GM12878 (cell line): Measurements from ENCODE around the gene CTIF. TPM values are rescaled to one million over a fixed set of nuclear protein-coding genes. Genes with fewer than 3 reads are reported as not detected.

Source experiments
- BACH1 ChIP-seq: fragments of 450-650 bp; IDR thresholded peaks from 2 replicates; pipeline ENCODE4 v1.6.1; 2017; ENCODE audit warnings: mild to moderate bottlenecking, borderline replicate concordance
- CBX3 ChIP-seq: fragments of 200-600 bp; sonication (generic); IDR thresholded peaks from 2 replicates; pipeline ENCODE4 v1.6.1; 2016; ENCODE audit warnings: low read depth, borderline replicate concordance
- CBX5 ChIP-seq: sonication (generic); IDR thresholded peaks from 2 replicates; pipeline ENCODE4 v1.6.1; 2016; ENCODE audit warnings: low read depth, moderate library complexity, mild to moderate bottlenecking, inconsistent platforms
- CHD2 ChIP-seq: IDR thresholded peaks from 2 replicates; pipeline ENCODE4 v1.6.1; 2011; ENCODE audit warnings: low read depth, low read length, improper control_type of control experiment, borderline replicate concordance
- CREM ChIP-seq: IDR thresholded peaks from 2 replicates; pipeline ENCODE4 v1.6.1; 2014; ENCODE audit warnings: antibody characterized with exemption, low read depth
- DPF2 ChIP-seq: fragments of 450-650 bp; IDR thresholded peaks from 2 replicates; pipeline ENCODE4 v1.6.1; 2017; ENCODE audit warnings: mild to moderate bottlenecking
- ESRRA ChIP-seq: IDR thresholded peaks from 2 replicates; pipeline ENCODE4 v1.6.1; 2012; ENCODE audit warnings: mild to moderate bottlenecking, low read length, improper control_type of control experiment
- ETV6 ChIP-seq, 2 experiments: fragments of 450-650 bp in 1 of 2; IDR thresholded peaks in 1 of 2; conservative IDR thresholded peaks in 1 of 2; 2 replicates each; pipeline ENCODE4 v1.6.1; 2014; ENCODE audit warnings: antibody characterized with exemption in 1 of 2, borderline replicate concordance in 1 of 2, low read depth in 1 of 2, mild to moderate bottlenecking in 1 of 2, moderate library complexity in 1 of 2
- MTA2 ChIP-seq: fragments of 450-650 bp; IDR thresholded peaks from 2 replicates; pipeline ENCODE4 v1.6.1; 2016; ENCODE audit warnings: low read depth, mild to moderate bottlenecking, moderate library complexity
- MXI1 ChIP-seq: fragments of 150-350 bp; IDR thresholded peaks from 2 replicates; pipeline ENCODE4 v1.6.1; 2011; ENCODE audit warnings: low read depth, mild to moderate bottlenecking, inconsistent platforms, low read length, improper control_type of control experiment
- NBN ChIP-seq: fragments of 450-650 bp; IDR thresholded peaks from 2 replicates; pipeline ENCODE4 v1.6.1; 2016
- NR2C1 ChIP-seq: fragments of 450-650 bp; IDR thresholded peaks from 2 replicates; pipeline ENCODE4 v1.6.1; 2017; ENCODE audit warnings: antibody characterized with exemption, mild to moderate bottlenecking, moderate library complexity
- NR2C2 ChIP-seq: IDR thresholded peaks from 2 replicates; pipeline ENCODE4 v1.6.1; 2011; ENCODE audit warnings: borderline replicate concordance, low read depth; ENCODE audit not compliant: control insufficient read depth, insufficient read length
- RAD21 ChIP-seq: IDR thresholded peaks from 2 replicates; pipeline ENCODE4 v1.6.1; 2011; ENCODE audit warnings: mild to moderate bottlenecking, low read depth, low read length, moderate library complexity; ENCODE audit not compliant: insufficient read depth
- SRF ChIP-seq, 2 experiments: IDR thresholded peaks; 2 replicates each; pipeline ENCODE4 v1.6.1; 2011; ENCODE audit warnings: low read depth in 2 of 2, low read length in 2 of 2, mild to moderate bottlenecking in 1 of 2, moderate library complexity in 1 of 2
- STAT1 ChIP-seq: fragments of 450-650 bp; conservative IDR thresholded peaks from 2 replicates; pipeline ENCODE4 v1.6.1; 2014; ENCODE audit warnings: antibody characterized with exemption, mild to moderate bottlenecking
- TBL1XR1 ChIP-seq: IDR thresholded peaks from 2 replicates; pipeline ENCODE4 v1.6.1; 2012; ENCODE audit warnings: low read depth, low read length, improper control_type of control experiment
- TCF12 ChIP-seq: IDR thresholded peaks from 2 replicates; pipeline ENCODE4 v1.6.1; 2011; ENCODE audit warnings: low read depth, mild to moderate bottlenecking, low read length
- TCF3 ChIP-seq: IDR thresholded peaks from 2 replicates; pipeline ENCODE4 v1.6.1; 2012; ENCODE audit warnings: low read depth, mild to moderate bottlenecking, low read length, borderline replicate concordance; ENCODE audit not compliant: insufficient read depth
- YBX1 ChIP-seq: fragments of 450-650 bp; IDR thresholded peaks from 2 replicates; pipeline ENCODE4 v1.6.1; 2016; ENCODE audit warnings: antibody characterized with exemption
- ZBED1 ChIP-seq: IDR thresholded peaks from 2 replicates; pipeline ENCODE4 v1.6.1; 2016; ENCODE audit warnings: borderline replicate concordance
- polyA plus RNA-seq, 11 experiments: library from polyadenylated mRNA; depleted of rRNA in 4 of 11; unstranded in 6 of 11; stranded (reverse) in 5 of 11; fragments of >200 nt; fragmentation: Nextera tagmentation in 4 of 11; fragmentation: Illumina TruSeq in 1 of 11; extraction: Ambion mirVana in 4 of 11; extraction: Trizol in 1 of 11; gene quantifications; 1 replicate in 1 of 11; 2 replicates in 10 of 11; pipeline versions ENCODE4 v1.2.1 to v1.2.3, GENCODE V29; 2011 to 2016; ENCODE audit warnings: inconsistent platforms in 2 of 11, missing spikeins in 2 of 11, low read depth in 1 of 11
- total RNA-seq, 4 experiments: library from RNA; depleted of rRNA in 3 of 4; stranded (reverse); fragments of >200 nt in 3 of 4; fragmentation: Illumina TruSeq in 1 of 4; extraction: Trizol in 1 of 4; gene quantifications; 2 replicates each; pipeline versions ENCODE4 v1.2.1 to v1.2.3, GENCODE V29; 2013 to 2021
- TF ChIP-seq, protein P1 (sequence below): fragments of 450-650 bp; IDR thresholded peaks from 2 replicates; pipeline ENCODE4 v1.6.1; 2016; ENCODE audit warnings: mild to moderate bottlenecking
- TF ChIP-seq, protein P2 (sequence below): IDR thresholded peaks from 2 replicates; pipeline ENCODE4 v1.6.1; 2011; ENCODE audit warnings: borderline replicate concordance, low read depth, mild to moderate bottlenecking, moderate library complexity, low read length; ENCODE audit not compliant: insufficient read depth, poor library complexity, severe bottlenecking
- TF ChIP-seq, protein P3 (sequence below): fragments of 450-650 bp; IDR thresholded peaks from 2 replicates; pipeline ENCODE4 v1.6.1; 2016; ENCODE audit warnings: mild to moderate bottlenecking, moderate library complexity, borderline replicate concordance

The CTIF gene
- total and polyA plus RNA-seq, 10 of the 15 experiments (the other 5 are each of a cell fraction or from before 2014, with no cell fraction given) = 0.06 to 11.6 (median 2.5) TPM

DNA sequence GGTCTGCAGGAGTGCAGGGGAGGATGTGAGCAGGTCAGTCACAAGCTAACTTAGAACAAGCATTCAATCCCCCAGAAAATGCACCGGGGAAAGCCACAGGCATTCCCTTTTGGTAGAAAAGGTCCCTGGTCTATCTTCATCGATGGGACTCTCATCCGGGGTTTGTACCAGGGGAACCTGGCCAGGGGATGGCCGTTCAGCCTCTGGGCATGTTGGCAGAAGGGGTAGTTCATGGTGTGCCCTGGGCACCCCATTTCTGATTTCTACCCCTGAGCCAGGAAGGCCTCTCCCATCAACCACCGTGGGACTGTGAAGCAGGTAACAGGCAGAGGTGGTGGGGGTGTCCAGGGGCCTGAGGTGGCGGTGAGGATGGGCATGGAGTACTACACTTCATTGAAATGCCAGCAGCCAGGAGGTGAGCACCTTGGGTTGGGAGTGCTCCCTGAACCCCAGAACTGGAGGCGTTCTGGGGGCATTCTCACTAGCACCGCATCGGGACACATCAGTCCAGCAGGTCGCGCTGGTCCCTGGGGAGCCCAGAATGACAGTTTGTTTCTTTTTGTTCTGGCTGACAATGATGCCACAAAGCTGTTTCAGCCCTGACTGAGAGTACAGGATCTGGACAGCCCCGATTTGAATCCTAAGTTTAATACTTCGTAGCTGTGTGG lies 239.6 kb downstream of the CTIF start (continued):
- no peak for TF ChIP-seq ZBED1
- TF ChIP-seq, protein P1, sequence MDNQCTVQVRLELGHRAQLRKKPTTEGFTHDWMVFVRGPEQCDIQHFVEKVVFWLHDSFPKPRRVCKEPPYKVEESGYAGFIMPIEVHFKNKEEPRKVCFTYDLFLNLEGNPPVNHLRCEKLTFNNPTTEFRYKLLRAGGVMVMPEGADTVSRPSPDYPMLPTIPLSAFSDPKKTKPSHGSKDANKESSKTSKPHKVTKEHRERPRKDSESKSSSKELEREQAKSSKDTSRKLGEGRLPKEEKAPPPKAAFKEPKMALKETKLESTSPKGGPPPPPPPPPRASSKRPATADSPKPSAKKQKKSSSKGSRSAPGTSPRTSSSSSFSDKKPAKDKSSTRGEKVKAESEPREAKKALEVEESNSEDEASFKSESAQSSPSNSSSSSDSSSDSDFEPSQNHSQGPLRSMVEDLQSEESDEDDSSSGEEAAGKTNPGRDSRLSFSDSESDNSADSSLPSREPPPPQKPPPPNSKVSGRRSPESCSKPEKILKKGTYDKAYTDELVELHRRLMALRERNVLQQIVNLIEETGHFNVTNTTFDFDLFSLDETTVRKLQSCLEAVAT = no peak; the same call in 1 of the 2 replicates
- peak; percentile 52; the same call in 1 of the 2 replicates for TF ChIP-seq NBN
- TF ChIP-seq ESRRA = no peak
- no peak for TF ChIP-seq TBL1XR1
- TF ChIP-seq YBX1 = no peak
- TF ChIP-seq STAT1 = 0 out of 2 replicates have a peak, but pooled peaks have one; percentile 50
- TF ChIP-seq CREM = no peak
- no peak for TF ChIP-seq SRF (IDR thresholded peaks at IDR 0.05; ENCODE audit: low read depth in 2 of 2, low read length in 2 of 2)
- TF ChIP-seq ETV6 (conservative IDR thresholded peaks at IDR 0.05 in 1 of 2, IDR thresholded peaks at IDR 0.05 in 1 of 2; ENCODE audit: borderline replicate concordance in 1 of 2, low read depth in 1 of 2) = no peak
- TF ChIP-seq CBX5 = no peak
- TF ChIP-seq, protein P2, sequence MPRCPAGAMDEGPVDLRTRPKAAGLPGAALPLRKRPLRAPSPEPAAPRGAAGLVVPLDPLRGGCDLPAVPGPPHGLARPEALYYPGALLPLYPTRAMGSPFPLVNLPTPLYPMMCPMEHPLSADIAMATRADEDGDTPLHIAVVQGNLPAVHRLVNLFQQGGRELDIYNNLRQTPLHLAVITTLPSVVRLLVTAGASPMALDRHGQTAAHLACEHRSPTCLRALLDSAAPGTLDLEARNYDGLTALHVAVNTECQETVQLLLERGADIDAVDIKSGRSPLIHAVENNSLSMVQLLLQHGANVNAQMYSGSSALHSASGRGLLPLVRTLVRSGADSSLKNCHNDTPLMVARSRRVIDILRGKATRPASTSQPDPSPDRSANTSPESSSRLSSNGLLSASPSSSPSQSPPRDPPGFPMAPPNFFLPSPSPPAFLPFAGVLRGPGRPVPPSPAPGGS = no peak
- TF ChIP-seq MXI1 = no peak
- peak; percentile 53 for TF ChIP-seq MTA2
- no peak for TF ChIP-seq NR2C1
- no peak for TF ChIP-seq NR2C2
- no peak for TF ChIP-seq BACH1
- TF ChIP-seq DPF2 = peak; percentile 29; the same call in 1 of the 2 replicates
- no peak for TF ChIP-seq CBX3
- TF ChIP-seq, protein P3, sequence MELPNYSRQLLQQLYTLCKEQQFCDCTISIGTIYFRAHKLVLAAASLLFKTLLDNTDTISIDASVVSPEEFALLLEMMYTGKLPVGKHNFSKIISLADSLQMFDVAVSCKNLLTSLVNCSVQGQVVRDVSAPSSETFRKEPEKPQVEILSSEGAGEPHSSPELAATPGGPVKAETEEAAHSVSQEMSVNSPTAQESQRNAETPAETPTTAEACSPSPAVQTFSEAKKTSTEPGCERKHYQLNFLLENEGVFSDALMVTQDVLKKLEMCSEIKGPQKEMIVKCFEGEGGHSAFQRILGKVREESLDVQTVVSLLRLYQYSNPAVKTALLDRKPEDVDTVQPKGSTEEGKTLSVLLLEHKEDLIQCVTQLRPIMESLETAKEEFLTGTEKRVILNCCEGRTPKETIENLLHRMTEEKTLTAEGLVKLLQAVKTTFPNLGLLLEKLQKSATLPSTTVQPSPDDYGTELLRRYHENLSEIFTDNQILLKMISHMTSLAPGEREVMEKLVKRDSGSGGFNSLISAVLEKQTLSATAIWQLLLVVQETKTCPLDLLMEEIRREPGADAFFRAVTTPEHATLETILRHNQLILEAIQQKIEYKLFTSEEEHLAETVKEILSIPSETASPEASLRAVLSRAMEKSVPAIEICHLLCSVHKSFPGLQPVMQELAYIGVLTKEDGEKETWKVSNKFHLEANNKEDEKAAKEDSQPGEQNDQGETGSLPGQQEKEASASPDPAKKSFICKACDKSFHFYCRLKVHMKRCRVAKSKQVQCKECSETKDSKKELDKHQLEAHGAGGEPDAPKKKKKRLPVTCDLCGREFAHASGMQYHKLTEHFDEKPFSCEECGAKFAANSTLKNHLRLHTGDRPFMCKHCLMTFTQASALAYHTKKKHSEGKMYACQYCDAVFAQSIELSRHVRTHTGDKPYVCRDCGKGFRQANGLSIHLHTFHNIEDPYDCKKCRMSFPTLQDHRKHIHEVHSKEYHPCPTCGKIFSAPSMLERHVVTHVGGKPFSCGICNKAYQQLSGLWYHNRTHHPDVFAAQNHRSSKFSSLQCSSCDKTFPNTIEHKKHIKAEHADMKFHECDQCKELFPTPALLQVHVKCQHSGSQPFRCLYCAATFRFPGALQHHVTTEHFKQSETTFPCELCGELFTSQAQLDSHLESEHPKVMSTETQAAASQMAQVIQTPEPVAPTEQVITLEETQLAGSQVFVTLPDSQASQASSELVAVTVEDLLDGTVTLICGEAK = no peak
- peak; percentile 87 for TF ChIP-seq TCF12
- TF ChIP-seq RAD21 = peak; percentile 38; the same call in 1 of the 2 replicates
- no peak for TF ChIP-seq TCF3
- TF ChIP-seq CHD2 = no peak
